SK-N-SH (cell line): ENCODE results near the gene ARHGAP40.
"Not testable (repeated sequence)": the region's sequence is repeated elsewhere in the genome, so short reads cannot be mapped to it uniquely, and the experiment has no call there.

ENCODE experiments used
- CHD2 ChIP-seq: fragments of 150-350 bp; IDR thresholded peaks from 2 replicates; pipeline ENCODE4 v1.6.1; 2018; ENCODE audit warnings: low read length; ENCODE audit not compliant: partially characterized antibody
- CTCF ChIP-seq: fragments of 200-600 bp; sonication (generic); IDR thresholded peaks from 2 replicates; pipeline ENCODE4 v1.6.1; 2017; ENCODE audit warnings: antibody characterized with exemption, mild to moderate bottlenecking, moderate library complexity
- EZH2phosphoT487 ChIP-seq: fragments of 200-600 bp; sonication (generic); IDR thresholded peaks from 2 replicates; pipeline ENCODE4 v1.6.1; 2017; ENCODE audit warnings: low read depth, mixed run types, mild to moderate bottlenecking, antibody characterized with exemption, moderate library complexity, borderline replicate concordance
- MEF2A ChIP-seq: IDR thresholded peaks from 2 replicates; pipeline ENCODE4 v1.4.0; 2012; ENCODE audit warnings: low read depth, borderline replicate concordance
- POLR2AphosphoS5 ChIP-seq: IDR thresholded peaks from 2 replicates; pipeline ENCODE4 v1.6.1; 2012; ENCODE audit warnings: low read depth, low read length
- REST ChIP-seq: IDR thresholded peaks from 2 replicates; pipeline ENCODE4 v1.6.1; 2012; ENCODE audit warnings: mild to moderate bottlenecking, low read depth, low read length, moderate library complexity
- RXRA ChIP-seq: IDR thresholded peaks from 2 replicates; pipeline ENCODE4 v1.4.0; 2012; ENCODE audit warnings: low read depth, mild to moderate bottlenecking, borderline replicate concordance
- SMC3 ChIP-seq: IDR thresholded peaks from 2 replicates; pipeline ENCODE4 v1.6.1; 2012; ENCODE audit warnings: low read depth, low read length, improper control_type of control experiment
- TAF1 ChIP-seq: IDR thresholded peaks from 2 replicates; pipeline ENCODE4 v1.6.1; 2012; ENCODE audit warnings: low read depth, mild to moderate bottlenecking, low read length, moderate library complexity, borderline replicate concordance
- TCF12 ChIP-seq: IDR thresholded peaks from 2 replicates; pipeline ENCODE4 v1.4.0; 2012

GRCh38 chr20:38594281-38594680 lies 7.3 kb upstream of the ARHGAP40 start:
- TF ChIP-seq MEF2A, TCF12, CTCF, SMC3, EZH2phosphoT487, TAF1, REST, CHD2, POLR2AphosphoS5, RXRA: not testable (repeated sequence)
